ENCODE data around the gene CORIN. TPM values are rescaled to one million over a fixed set of nuclear protein-coding genes. Genes with fewer than 3 reads are reported as not detected.

CORIN gene
- total and polyA plus RNA-seq, 10 of the 15 experiments (the other 5 are each of a cell fraction or from before 2014, with no cell fraction given): 0.02 to 0.45 (median 0.09) TPM; not detected in 3

GRCh38 chr4:47698837-47699236, 139.0 kb downstream of the CORIN start:
- FAIRE-seq: no peak
- no TSS peak for BruUV-seq (replicated peaks)
- Histone ChIP-seq H4K20me1 (ENCODE audit: control insufficient read depth, insufficient read depth) (no peaks in the 10 kb centered on the region), H3K27me3 (replicated peaks in 1 of 2; ENCODE audit: control insufficient read depth in 2 of 2, insufficient read depth in 2 of 2, low read length in 1 of 2) (peaks cover 0 to 3% of the 10 kb centered on the region in 2 experiments; a peak in 1 of 4 replicates), H3K36me3 (ENCODE audit: control insufficient read depth in 2 of 2, insufficient read depth in 2 of 2, low read length in 1 of 2) (no peaks in the 10 kb centered on the region), H3K27ac (ENCODE audit: control insufficient read depth, insufficient read depth) (no peak overlapping the region), H2AFZ (ENCODE audit: control insufficient read depth, low read depth, low read length) (no peak overlapping the region), H3K79me2 (ENCODE audit: control insufficient read depth, insufficient read depth, low read length) (no peaks in the 10 kb centered on the region), H3K9ac (ENCODE audit: control insufficient read depth, insufficient read depth, low read length) (no peak overlapping the region), H3K4me2 (ENCODE audit: control insufficient read depth, insufficient read depth) (no peak overlapping the region), H3K4me1 (ENCODE audit: control insufficient read depth, insufficient read depth, low read length) (no peaks in the 10 kb centered on the region), H3K9me3 (replicated peaks; ENCODE audit: control insufficient read depth, insufficient read depth, low read length) (no peaks in the 10 kb centered on the region), H3K4me3 (no peak overlapping the region)
- in situ Hi-C loops (cut with MboI) (no loop called here), intact Hi-C loops (cut with micrococcal nuclease; ENCODE audit: unreplicated experiment) (no loop called here)
- no peak for TF ChIP-seq CEBPZ (IDR thresholded peaks at IDR 0.05; ENCODE audit: low read depth, low read length)
- TF ChIP-seq YY1 (IDR thresholded peaks at IDR 0.05; ENCODE audit: low read depth, low read length): no peak
- TF ChIP-seq ZBED1 (IDR thresholded peaks at IDR 0.05; ENCODE audit: borderline replicate concordance): no peak
- no peak for TF ChIP-seq RCOR1 (conservative IDR thresholded peaks at IDR 0.05; ENCODE audit: low read depth, low read length)
- no peak for TF ChIP-seq MTA3 (IDR thresholded peaks at IDR 0.05; ENCODE audit: borderline replicate concordance, low read length)
- TF ChIP-seq SKIL (IDR thresholded peaks at IDR 0.05; ENCODE audit: low read depth, poor library complexity, severe bottlenecking): no peak
- no peak for TF ChIP-seq PBX3 (IDR thresholded peaks at IDR 0.05; ENCODE audit: insufficient replicate concordance, low read depth, low read length)
- TF ChIP-seq ZNF207 (IDR thresholded peaks at IDR 0.05; ENCODE audit: borderline replicate concordance): no peak
- TF ChIP-seq HDAC6 (IDR thresholded peaks at IDR 0.05; ENCODE audit: unreplicated experiment): no peak
- TF ChIP-seq FOXK2 (IDR thresholded peaks at IDR 0.05): no peak
- TF ChIP-seq TCF12 (IDR thresholded peaks at IDR 0.05; ENCODE audit: low read depth, low read length): no peak
- TF ChIP-seq EED (IDR thresholded peaks at IDR 0.05; ENCODE audit: low read depth): no peak
- POLR2A ChIA-PET: no interaction called here
- no peak for DNase-seq (ENCODE audit: low read depth, low spot score)
- RAD21 ChIA-PET (ENCODE audit: unreplicated experiment): no interaction called here
- CTCF ChIA-PET: interaction anchor here (0.6 to 1.9 kb wide), 2 partner anchors 10 to 256 kb away, joined by 3 to 7 read pairs; no protein-coding TSS in a partner anchor
- SMC1A ChIA-PET (ENCODE audit: uncharacterized antibody, unreplicated experiment): interaction anchor here (0.6 to 1.0 kb wide), 3 partner anchors 141 to 220 kb away, joined by 3 read pairs; no protein-coding TSS in a partner anchor
- under 1% methylated on average over 3 of the region's 3 CpGs for WGBS (ENCODE audit: insufficient coverage, insufficient replicate concordance, low lambda C conversion rate, missing lambda C conversion rate)
- no peak for ATAC-seq

Measured in GM12878 (cell line).